ENCODE measurements around the gene PDZD2. TPM values are rescaled to one million over a fixed set of nuclear protein-coding genes. Genes with fewer than 3 reads are reported as not detected.

The PDZD2 gene
- total RNA-seq, 1 experiment from 2014 or later = 2.2 TPM

GRCh38 chr5:31984691-31985090, 345.8 kb downstream of the PDZD2 start:
- POLR2A ChIA-PET (ENCODE audit: low non-redundant PET) = no interaction called here
- TF ChIP-seq EZH2 (IDR thresholded peaks at IDR 0.05; ENCODE audit: borderline replicate concordance, low read depth, low read length, poor library complexity, severe bottlenecking) (no peak), CTCF (conservative IDR thresholded peaks at IDR 0.05; ENCODE audit: low read depth, low read length) (no peak)
- no peak overlapping the region for H3K27ac ChIP-seq (ENCODE audit: low read depth, low read length, poor library complexity, severe bottlenecking)
- H3K36me3 ChIP-seq (ENCODE audit: insufficient read depth, low read length, poor library complexity, severe bottlenecking) = no peaks in the 10 kb centered on the region
- no peak for DNase-seq (ENCODE audit: low spot score)
- H3K4me3 ChIP-seq (ENCODE audit: low read depth, low read length, poor library complexity, severe bottlenecking) = no peak overlapping the region
- no TSS peak for BruUV-seq (replicated peaks)
- intact Hi-C loops (cut with micrococcal nuclease; ENCODE audit: unreplicated experiment) = no loop called here
- no peaks in the 10 kb centered on the region for H3K9me3 ChIP-seq (ENCODE audit: low read depth, low read length, poor library complexity, severe bottlenecking)
- H3K4me1 ChIP-seq (ENCODE audit: insufficient read depth, low read length, poor library complexity, severe bottlenecking) = no peaks in the 10 kb centered on the region
- CTCF ChIA-PET = no interaction called here
- no peaks in the 10 kb centered on the region for H3K27me3 ChIP-seq (replicated peaks; ENCODE audit: insufficient read depth, low read depth, low read length, poor library complexity)

GRCh38 chr5:31986101-31986500, 347.2 kb downstream of the PDZD2 start:
- no peaks in the 10 kb centered on the region for H3K4me1 ChIP-seq (ENCODE audit: insufficient read depth, low read length, poor library complexity, severe bottlenecking)
- TF ChIP-seq EZH2 (IDR thresholded peaks at IDR 0.05; ENCODE audit: borderline replicate concordance, low read depth, low read length, poor library complexity, severe bottlenecking) (no peak), CTCF (conservative IDR thresholded peaks at IDR 0.05; ENCODE audit: low read depth, low read length) (no peak)
- no peak for DNase-seq (ENCODE audit: low spot score)
- BruUV-seq (replicated peaks) = no TSS peak
- ChIA-PET CTCF (no interaction called here), POLR2A (ENCODE audit: low non-redundant PET) (no interaction called here)
- no peak overlapping the region for H3K4me3 ChIP-seq (ENCODE audit: low read depth, low read length, poor library complexity, severe bottlenecking)
- H3K9me3 ChIP-seq (ENCODE audit: low read depth, low read length, poor library complexity, severe bottlenecking) = no peaks in the 10 kb centered on the region
- H3K36me3 ChIP-seq (ENCODE audit: insufficient read depth, low read length, poor library complexity, severe bottlenecking) = no peaks in the 10 kb centered on the region
- no peak overlapping the region for H3K27ac ChIP-seq (ENCODE audit: low read depth, low read length, poor library complexity, severe bottlenecking)
- no peaks in the 10 kb centered on the region for H3K27me3 ChIP-seq (replicated peaks; ENCODE audit: insufficient read depth, low read depth, low read length, poor library complexity)
- intact Hi-C loops (cut with micrococcal nuclease; ENCODE audit: unreplicated experiment) = no loop called here

GRCh38 chr5:31987985-31988710, 349.2 kb downstream of the PDZD2 start:
- DNase-seq (ENCODE audit: low spot score) = peak; percentile 70
- no TSS peak for BruUV-seq (replicated peaks)
- intact Hi-C loops (cut with micrococcal nuclease; ENCODE audit: unreplicated experiment) = no loop called here
- H3K9me3 ChIP-seq (ENCODE audit: low read depth, low read length, poor library complexity, severe bottlenecking) = no peaks in the 10 kb centered on the region
- no peaks in the 10 kb centered on the region for H3K36me3 ChIP-seq (ENCODE audit: insufficient read depth, low read length, poor library complexity, severe bottlenecking)
- H3K4me3 ChIP-seq (ENCODE audit: low read depth, low read length, poor library complexity, severe bottlenecking) = no peak overlapping the region
- TF ChIP-seq CTCF (conservative IDR thresholded peaks at IDR 0.05; ENCODE audit: low read depth, low read length) (no peak), EZH2 (IDR thresholded peaks at IDR 0.05; ENCODE audit: borderline replicate concordance, low read depth, low read length, poor library complexity, severe bottlenecking) (no peak)
- no peak overlapping the region for H3K27ac ChIP-seq (ENCODE audit: low read depth, low read length, poor library complexity, severe bottlenecking)
- ChIA-PET CTCF (interaction anchor here (0.7 kb wide), 1 partner anchor 170 kb away, joined by 3 read pairs; no protein-coding TSS in a partner anchor), POLR2A (ENCODE audit: low non-redundant PET) (no interaction called here)
- H3K27me3 ChIP-seq (replicated peaks; ENCODE audit: insufficient read depth, low read depth, low read length, poor library complexity) = no peaks in the 10 kb centered on the region
- H3K4me1 ChIP-seq (ENCODE audit: insufficient read depth, low read length, poor library complexity, severe bottlenecking) = no peaks in the 10 kb centered on the region
